Measurements from ENCODE around the gene SEC14L2.

Gene SEC14L2

DNA sequence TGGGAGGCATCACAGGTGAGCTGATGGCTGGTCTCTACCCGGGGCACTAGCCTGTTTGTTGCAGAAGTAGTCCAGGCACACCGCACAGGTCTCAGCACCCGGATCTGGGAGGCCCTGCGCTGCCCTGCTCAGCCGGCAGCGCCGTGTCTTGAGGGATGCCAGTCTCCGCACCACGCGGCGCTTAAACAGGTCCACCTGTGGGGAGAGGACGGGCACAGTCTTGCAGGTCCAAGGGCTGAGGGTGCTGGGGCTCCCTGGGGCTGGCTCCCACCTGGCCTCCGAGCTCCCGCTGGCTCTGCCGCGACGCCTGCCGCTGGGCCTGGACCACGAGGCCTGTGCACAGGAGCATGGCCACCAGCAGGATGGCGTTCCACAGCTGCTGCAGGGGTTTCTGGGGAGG, 16.8 kb upstream of the SEC14L2 start:
- Histone ChIP-seq H3K27ac (no peak overlapping the region), H3K27me3 (replicated peaks) (no peaks in the 10 kb centered on the region), H3K36me3 (replicated peaks) (peaks cover 27% of the 10 kb centered on the region), H3K4me3 (ENCODE audit: low read depth, low read length) (no peak overlapping the region)
- no peak for TF ChIP-seq CTCF (IDR thresholded peaks at IDR 0.05; ENCODE audit: low read depth, low read length, missing control alignments)
- in situ Hi-C loops (cut with HindIII; ENCODE audit: low pct_ligation_motif_present, low sequenced_read_pairs) = no loop called here
- no peak for DNase-seq

DNA sequence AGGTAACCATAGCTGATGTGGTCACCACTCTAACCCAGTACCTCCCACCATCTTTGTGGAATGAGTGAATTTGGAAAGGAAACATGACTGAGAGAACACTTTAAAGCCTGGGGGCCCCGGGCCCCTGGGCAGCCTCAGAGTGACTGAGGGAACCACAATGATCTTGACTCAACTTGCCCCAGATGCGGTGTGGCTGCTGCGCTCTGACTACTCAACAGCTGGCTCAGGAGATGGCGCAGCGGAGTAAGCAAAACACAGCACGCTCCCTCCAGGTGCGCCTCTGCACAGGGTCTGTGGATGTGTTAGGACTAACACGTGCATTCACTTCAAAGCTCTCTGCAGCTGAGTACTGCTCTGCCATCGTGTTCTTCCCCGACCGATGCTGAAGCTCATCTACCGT, 15.6 kb upstream of the SEC14L2 start:
- in situ Hi-C loops (cut with HindIII; ENCODE audit: low pct_ligation_motif_present, low sequenced_read_pairs) = no loop called here

DNA sequence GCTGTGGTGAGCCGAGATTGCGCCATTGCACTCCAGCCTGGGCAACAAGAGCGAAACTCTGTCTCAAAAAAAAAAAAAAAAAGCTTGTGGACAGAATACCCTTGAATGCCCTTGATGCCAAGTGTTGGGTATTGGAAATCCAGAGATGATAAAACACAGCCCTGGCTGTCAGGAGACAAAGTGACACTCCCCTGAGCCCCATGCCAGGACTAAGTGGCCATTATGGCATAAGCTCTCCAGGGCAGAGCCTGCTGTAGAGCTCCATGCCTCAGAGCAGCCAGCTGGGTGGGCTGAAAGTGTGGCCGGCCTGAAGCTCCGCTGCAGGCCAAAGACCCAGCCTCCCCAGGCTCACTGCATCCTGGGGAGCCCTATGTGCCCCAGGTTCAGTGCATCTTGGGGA, 14.5 kb upstream of the SEC14L2 start:
- Histone ChIP-seq H3K27ac (no peak overlapping the region), H3K27me3 (replicated peaks) (no peaks in the 10 kb centered on the region), H3K36me3 (replicated peaks) (peaks cover 27% of the 10 kb centered on the region), H3K4me3 (ENCODE audit: low read depth, low read length) (no peak overlapping the region)
- no peak for DNase-seq
- TF ChIP-seq CTCF (IDR thresholded peaks at IDR 0.05; ENCODE audit: low read depth, low read length, missing control alignments) = no peak
- in situ Hi-C loops (cut with HindIII; ENCODE audit: low pct_ligation_motif_present, low sequenced_read_pairs) = no loop called here

More for the DNA sequence above, 15.6 kb upstream of the SEC14L2 start:
- no peak for DNase-seq
- no peak for TF ChIP-seq CTCF (IDR thresholded peaks at IDR 0.05; ENCODE audit: low read depth, low read length, missing control alignments)
- Histone ChIP-seq H3K4me3 (ENCODE audit: low read depth, low read length) (no peak overlapping the region), H3K27ac (no peak overlapping the region), H3K36me3 (replicated peaks) (peaks cover 27% of the 10 kb centered on the region), H3K27me3 (replicated peaks) (no peaks in the 10 kb centered on the region)

GRCh38 chr22:30383061-30383460, 13.8 kb upstream of the SEC14L2 start:
- in situ Hi-C loops (cut with HindIII; ENCODE audit: low pct_ligation_motif_present, low sequenced_read_pairs) = no loop called here
- no peak for TF ChIP-seq CTCF (IDR thresholded peaks at IDR 0.05; ENCODE audit: low read depth, low read length, missing control alignments)
- H3K36me3 ChIP-seq (replicated peaks) = peaks cover 20% of the 10 kb centered on the region
- no peaks in the 10 kb centered on the region for H3K27me3 ChIP-seq (replicated peaks)
- no peak overlapping the region for H3K4me3 ChIP-seq (ENCODE audit: low read depth, low read length)
- no peak for DNase-seq
- no peak overlapping the region for H3K27ac ChIP-seq

- peaks cover 11% of the 10 kb centered on the region for H3K36me3 ChIP-seq (replicated peaks)
- no peak overlapping the region for H3K4me3 ChIP-seq (ENCODE audit: low read depth, low read length)
Measured at GRCh38 chr22:30385942-30386341, 10.9 kb upstream of the SEC14L2 start.

More at GRCh38 chr22:30385942-30386341, 10.9 kb upstream of the SEC14L2 start:
- TF ChIP-seq CTCF (IDR thresholded peaks at IDR 0.05; ENCODE audit: low read depth, low read length, missing control alignments) = no peak
- Histone ChIP-seq H3K27me3 (replicated peaks) (no peaks in the 10 kb centered on the region), H3K27ac (no peak overlapping the region)
- DNase-seq = no peak
- in situ Hi-C loops (cut with HindIII; ENCODE audit: low pct_ligation_motif_present, low sequenced_read_pairs) = no loop called here
